NT2/D1 (cell line): ENCODE data around the gene UBE3C.

ENCODE experiments used
- DNase-seq: peaks from one replicate; pipeline ENCODE4 v3.0.0-alpha.2; 2011; ENCODE audit warnings: low read depth, low spot score
- H3K27me3 ChIP-seq: 2 replicates; pipeline ENCODE4 v1.6.0; 2011; ENCODE audit warnings: mild to moderate bottlenecking; ENCODE audit not compliant: insufficient read length, insufficient read depth
- H3K36me3 ChIP-seq: 2 replicates; pipeline ENCODE4 v1.6.1; 2011; ENCODE audit warnings: mild to moderate bottlenecking, low read length, mixed read lengths; ENCODE audit not compliant: insufficient read depth, insufficient read length
- H3K4me1 ChIP-seq: 2 replicates; pipeline ENCODE4 v1.5.1; 2011; ENCODE audit not compliant: insufficient read depth, insufficient read length
- H3K4me3 ChIP-seq: 2 replicates; pipeline ENCODE4 v1.5.1; 2011; ENCODE audit warnings: low read depth; ENCODE audit not compliant: insufficient read length
- H3K9ac ChIP-seq: 2 replicates; pipeline ENCODE4 v1.6.0; 2011; ENCODE audit warnings: low read depth; ENCODE audit not compliant: insufficient read length
- H3K9me3 ChIP-seq: 2 replicates; pipeline ENCODE4 v1.5.1; 2011; ENCODE audit warnings: mild to moderate bottlenecking, low read length; ENCODE audit not compliant: insufficient read depth
- SUZ12 ChIP-seq: IDR thresholded peaks from 2 replicates; pipeline ENCODE4 v1.6.1; 2011; ENCODE audit not compliant: insufficient read length, insufficient read depth; ENCODE audit errors: extremely low read depth
- YY1 ChIP-seq: IDR thresholded peaks from 2 replicates; pipeline ENCODE4 v1.6.1; 2011; ENCODE audit not compliant: insufficient read length, insufficient read depth
- ZNF274 ChIP-seq: IDR thresholded peaks from 2 replicates; pipeline ENCODE4 v1.6.1; 2011; ENCODE audit warnings: mild to moderate bottlenecking, low read depth, low read length

UBE3C gene

DNA sequence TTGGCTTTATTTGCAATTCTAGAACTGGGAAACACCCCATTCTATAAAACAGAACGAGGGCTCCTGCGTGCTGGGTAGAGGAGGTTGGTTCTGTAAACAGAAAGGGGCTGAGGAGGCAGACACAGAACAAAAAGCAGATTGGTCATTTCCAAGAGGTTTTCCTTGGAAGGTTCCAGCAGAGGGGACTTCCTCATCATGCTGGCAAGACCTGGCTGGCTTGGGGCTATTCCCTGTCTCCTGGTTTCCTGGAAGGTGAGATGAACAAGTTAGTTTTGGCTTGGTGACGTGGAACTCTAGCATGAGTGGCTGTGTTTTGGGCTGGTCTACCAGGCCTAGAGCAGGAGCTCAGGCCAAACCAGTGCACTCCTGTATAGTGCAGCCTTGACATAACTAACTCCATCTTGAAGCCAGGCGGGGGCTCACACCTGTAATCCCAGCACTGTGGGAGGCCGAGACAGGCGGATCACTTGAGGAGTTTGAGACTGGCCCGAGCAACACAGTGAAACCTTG, 172.0 kb downstream of the UBE3C start:
- H3K9ac ChIP-seq = peak overlapping the region; percentile 26
- no peak for DNase-seq
- H3K4me1 ChIP-seq = peaks cover 12% of the 10 kb centered on the region

DNA sequence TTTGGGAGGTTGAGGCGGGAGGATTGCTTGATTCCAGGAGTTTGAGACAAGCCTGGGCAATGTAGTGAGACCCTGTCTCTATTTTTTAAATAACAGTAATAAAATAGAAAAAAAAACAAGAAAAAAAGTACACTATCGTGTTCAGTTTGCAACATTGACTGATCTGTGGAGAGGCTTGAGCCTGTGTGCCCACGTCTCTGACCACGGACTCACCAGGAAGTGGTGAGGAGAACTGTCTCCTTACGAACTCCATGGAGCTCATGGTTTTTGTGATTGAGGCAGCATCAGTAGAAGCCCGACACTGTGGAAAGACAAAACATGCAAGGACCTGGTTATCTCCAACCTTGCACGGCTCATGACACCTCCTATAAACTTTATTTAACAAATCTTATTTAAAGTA, 174.2 kb downstream of the UBE3C start:
- no peak for DNase-seq
- H3K36me3 ChIP-seq = no peaks in the 10 kb centered on the region
- TF ChIP-seq YY1 = no peak
- TF ChIP-seq ZNF274 = no peak
- no peak for TF ChIP-seq SUZ12
- H3K9me3 ChIP-seq = no peaks in the 10 kb centered on the region
- no peak overlapping the region for H3K9ac ChIP-seq
- no peaks in the 10 kb centered on the region for H3K27me3 ChIP-seq
- H3K4me3 ChIP-seq = no peak overlapping the region
- peaks cover 12% of the 10 kb centered on the region for H3K4me1 ChIP-seq

More for the DNA sequence above, 172.0 kb downstream of the UBE3C start:
- Histone ChIP-seq H3K9me3 (no peaks in the 10 kb centered on the region), H3K4me3 (no peak overlapping the region), H3K27me3 (no peaks in the 10 kb centered on the region), H3K36me3 (no peaks in the 10 kb centered on the region)
- no peak for TF ChIP-seq SUZ12
- no peak for TF ChIP-seq ZNF274
- no peak for TF ChIP-seq YY1

DNA sequence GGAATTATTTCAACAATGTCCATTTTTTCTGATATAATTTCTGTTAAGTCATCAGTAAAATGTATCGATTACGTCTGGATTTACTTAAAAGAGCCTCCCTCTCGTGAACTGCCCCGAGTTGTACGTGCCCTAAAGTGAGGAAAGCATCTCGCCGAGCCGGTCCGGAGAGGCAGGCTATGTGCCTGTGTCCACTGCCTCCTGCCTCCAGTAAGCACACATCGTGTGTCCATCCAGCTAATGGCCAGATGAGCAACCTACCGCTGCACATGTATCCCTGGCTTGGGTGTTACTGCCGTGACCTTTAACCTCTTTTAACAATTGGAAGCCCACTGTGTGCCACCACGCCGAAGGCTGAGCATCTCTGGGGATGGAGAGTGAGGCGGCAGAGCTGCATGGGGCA, 174.9 kb downstream of the UBE3C start:
- TF ChIP-seq ZNF274 (no peak), YY1 (no peak), SUZ12 (no peak)
- Histone ChIP-seq H3K36me3 (no peaks in the 10 kb centered on the region), H3K27me3 (no peaks in the 10 kb centered on the region), H3K9ac (no peak overlapping the region), H3K4me1 (peaks cover 12% of the 10 kb centered on the region), H3K9me3 (no peaks in the 10 kb centered on the region), H3K4me3 (no peak overlapping the region)
- no peak for DNase-seq

DNA sequence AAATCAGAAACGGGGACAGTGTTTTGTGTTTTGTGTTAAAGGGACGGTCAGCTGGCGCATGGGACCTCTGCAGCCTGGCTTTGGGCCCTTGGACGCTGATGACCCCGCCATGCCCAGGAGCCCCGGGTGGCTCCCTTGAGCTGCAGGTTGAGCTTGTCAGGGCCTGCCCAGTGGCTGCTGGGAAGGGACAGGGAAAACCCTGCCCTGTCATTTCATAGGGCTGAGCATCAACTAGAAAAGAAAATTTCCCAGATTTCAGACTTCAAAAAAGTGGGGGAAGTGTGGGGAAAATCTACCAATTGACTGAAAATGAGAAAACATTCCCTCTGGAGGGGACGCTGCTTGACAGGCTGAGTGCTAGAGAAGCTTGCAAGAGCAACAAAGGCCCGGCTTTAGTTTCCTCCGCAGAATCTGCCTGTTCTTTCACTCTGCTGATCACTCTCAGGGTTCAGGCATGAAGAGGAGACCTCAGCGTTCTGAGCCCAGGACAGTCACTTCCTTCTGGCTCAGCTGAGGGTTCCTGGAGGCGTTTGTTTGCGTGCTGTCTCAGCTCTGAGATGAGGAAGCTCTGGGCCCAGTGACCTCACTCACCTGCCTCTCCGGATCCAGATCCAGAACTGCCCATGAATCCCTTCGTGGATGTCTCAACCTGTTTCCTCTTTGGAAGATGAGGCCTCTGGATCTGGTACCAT, 179.4 kb downstream of the UBE3C start:
- H3K4me1 ChIP-seq = peaks cover 4% of the 10 kb centered on the region
- no peak for DNase-seq
- no peak overlapping the region for H3K9ac ChIP-seq
- H3K9me3 ChIP-seq = no peaks in the 10 kb centered on the region
- no peaks in the 10 kb centered on the region for H3K36me3 ChIP-seq
- no peak overlapping the region for H3K4me3 ChIP-seq
- no peaks in the 10 kb centered on the region for H3K27me3 ChIP-seq
- no peak for TF ChIP-seq ZNF274
- no peak for TF ChIP-seq YY1
- TF ChIP-seq SUZ12 = no peak
